Epidermal melanocyte (primary cell): Measurements from ENCODE around the gene PEX5L.
"Not testable (repeated sequence)": the region's sequence is repeated elsewhere in the genome, so short reads cannot be mapped to it uniquely, and the experiment has no call there.

ENCODE experiments used
- DNase-seq: peaks from one replicate; pipeline ENCODE4 v3.0.0; 2011; ENCODE audit warnings: low spot score; ENCODE audit not compliant: insufficient read length

PEX5L gene

DNA sequence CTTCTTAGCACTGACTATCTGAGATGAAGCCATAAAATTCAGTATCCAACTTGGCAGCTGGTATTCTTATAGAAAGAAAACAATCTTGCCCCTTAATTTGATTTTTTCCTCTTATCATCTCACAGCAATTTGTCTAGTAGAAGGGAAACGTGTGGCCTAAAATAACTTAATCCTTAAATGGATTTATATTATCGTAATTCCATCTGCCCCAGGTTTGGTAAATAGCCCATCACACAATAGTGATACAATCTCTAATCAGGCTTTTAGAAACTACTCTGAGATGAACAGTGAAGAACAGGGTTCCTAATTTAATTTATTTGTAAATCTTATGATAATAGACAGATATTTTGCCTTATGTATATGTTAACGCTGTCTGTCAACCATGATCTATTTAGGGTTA is 24.8 kb downstream of the PEX5L start:
- no peak for DNase-seq

DNA sequence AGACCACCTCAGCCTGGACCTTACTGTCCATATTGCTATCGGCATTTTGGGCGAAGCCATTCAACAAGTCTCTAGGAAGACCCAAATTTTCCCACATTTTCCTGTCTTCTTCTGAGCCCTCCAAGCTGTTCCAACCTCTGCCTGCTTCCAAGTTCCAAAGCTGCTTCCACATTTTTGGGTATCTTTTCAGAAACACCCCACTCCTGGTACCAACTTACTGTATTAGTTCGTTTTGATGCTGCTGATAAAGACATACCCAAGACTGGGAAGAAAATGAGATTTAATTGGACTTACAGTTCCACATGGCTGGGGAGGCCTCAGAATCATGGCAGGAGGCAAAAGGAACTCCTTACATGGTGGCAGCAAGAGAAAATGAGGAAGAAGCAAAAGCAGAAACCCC is 28.4 kb downstream of the PEX5L start:
- not testable (repeated sequence) for DNase-seq

DNA sequence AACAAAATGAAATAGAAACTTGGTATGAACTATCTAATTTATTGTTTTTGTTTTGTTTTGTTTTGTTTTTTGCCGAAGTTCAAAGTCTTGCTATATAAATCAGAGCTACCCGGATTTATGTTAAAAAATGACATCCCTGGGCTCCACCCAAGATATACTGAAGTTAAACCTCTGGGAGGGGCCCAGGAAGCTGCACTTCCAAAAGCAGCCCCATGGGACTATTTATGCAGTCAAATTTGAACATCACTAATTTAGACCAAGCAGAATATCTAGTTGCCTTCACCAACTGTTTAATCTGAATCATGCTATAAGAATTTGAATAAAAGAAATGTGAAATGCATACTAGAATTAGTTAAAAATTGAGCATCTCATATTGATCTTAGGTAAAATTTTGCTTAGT is 32.2 kb downstream of the PEX5L start:
- no peak for DNase-seq

DNA sequence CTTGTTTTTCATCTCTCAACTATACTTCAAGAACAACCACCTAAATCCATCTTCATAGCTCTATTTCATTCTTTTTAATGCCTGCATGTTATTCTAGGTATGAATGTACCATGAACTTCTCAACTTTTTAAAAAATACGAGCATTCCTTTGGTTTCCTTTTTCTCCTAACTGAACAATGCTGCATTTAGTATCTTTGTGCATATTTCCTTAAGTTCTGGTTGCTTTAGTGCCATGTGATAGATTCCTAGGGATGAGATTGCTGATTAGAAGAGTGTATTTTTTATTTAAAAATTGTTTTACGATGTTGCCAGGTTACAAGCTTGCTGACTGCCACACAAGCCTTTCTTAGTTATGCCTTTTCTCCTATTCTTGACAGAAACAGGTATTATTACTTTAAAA is 34.7 kb downstream of the PEX5L start:
- DNase-seq = no peak

DNA sequence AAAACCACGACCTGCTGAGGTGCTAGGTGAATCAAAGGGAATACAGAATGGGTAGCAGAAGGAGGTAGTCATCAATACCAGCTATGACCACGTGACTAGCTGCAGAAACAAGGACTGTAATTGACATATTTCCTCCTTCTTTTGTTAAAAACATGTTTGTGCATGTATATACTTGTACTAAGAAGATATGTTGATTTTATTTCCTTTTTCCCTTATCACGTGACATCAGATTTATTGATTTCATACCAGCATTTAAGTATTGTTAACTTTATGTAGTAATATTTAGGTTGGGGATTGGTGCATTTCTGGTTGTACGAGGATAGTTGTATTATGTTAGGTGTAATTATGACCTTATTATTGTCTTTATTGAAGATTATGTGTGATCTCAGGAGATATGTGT is 36.2 kb downstream of the PEX5L start:
- no peak for DNase-seq

- DNase-seq = no peak
Measured at GRCh38 chr3:179995406-179995805, 41.3 kb downstream of the PEX5L start.

DNA sequence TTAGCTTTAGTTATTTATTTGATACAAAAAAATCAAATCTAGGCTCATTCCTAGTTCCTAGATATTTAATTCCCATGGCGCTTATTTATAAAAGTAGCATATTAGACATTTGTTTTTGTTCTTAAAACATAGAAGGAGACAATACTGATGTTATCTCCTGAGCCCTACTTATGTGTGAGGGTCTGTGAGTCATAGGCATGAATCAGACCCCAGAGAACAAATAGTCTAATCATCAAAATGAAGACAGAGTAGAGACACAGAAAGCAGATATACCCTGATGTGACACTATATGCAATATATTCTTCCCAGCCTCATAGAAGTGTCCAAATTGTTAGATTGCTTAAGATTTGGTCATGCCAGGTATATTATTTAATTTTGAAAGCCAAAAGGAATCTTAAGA is 44.9 kb downstream of the PEX5L start:
- DNase-seq = no peak

GRCh38 chr3:179991104-179991503 is 45.6 kb downstream of the PEX5L start:
- DNase-seq = no peak

GRCh38 chr3:179981646-179982045 is 55.1 kb downstream of the PEX5L start:
- no peak for DNase-seq

DNA sequence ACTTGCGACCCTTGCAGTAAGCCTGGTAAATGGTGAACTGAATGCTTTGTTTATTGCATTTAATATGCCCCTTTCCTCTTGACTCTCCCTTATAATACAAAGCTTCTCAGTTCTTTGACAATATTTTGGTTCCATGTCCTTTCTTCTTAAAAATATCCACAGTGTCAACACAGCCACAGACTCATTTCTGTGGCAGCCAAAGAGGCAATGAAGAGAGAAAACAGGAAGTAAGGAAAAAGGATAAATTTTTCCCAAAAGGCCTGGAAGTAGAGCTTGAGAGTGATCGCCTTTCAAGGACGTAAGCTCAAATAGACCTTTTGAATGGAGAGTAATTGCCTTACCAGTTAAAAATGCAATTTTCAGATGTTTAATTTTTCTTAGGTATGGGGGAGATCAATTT is 59.4 kb downstream of the PEX5L start:
- no peak for DNase-seq

DNA sequence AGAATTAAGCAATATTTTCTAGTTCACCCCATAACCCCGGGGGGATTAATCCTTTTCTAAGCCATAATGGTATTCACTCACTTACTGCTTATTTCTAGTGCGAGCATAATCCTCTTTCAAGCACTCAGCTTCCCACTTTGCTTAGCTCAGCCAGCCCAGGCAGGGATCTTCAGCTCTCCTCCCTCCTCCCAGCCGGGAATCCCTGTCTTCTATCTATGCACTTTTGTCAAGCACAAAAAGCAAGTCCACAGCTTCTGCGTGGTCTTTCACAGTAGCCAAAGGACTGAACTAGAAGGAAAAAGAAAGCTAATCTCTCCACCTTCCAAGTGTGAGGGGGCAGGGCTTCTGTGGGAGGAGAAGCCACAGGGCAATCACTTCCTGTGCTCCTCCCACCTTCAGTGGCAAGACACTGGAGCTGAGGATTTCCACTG is 62.8 kb downstream of the PEX5L start:
- DNase-seq = no peak

DNA sequence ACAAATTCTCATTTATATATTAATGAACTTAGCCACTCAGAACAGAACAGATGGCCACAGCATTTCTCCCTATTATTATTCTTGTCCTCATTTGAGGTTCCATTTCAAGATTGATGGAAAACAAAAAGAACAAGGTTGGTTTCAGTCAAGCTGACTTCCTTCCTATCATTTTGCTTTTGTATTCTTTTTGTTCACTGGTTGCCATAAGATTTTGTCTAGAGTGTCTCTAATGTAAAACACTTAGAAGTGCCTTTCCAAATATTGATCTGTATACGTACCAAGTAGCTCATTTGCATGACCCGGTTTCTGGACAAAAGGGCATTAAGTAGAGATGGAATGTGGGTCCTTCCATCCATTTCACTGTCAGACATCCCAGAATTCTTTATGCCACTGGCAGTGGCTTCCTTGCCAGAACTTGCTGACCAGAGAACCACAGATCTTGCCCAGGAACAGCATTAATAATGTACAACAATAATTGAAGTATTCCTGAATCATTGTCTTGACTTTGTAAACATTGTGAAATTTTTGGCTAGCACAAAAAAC is 63.8 kb downstream of the PEX5L start:
- DNase-seq = no peak

GRCh38 chr3:179971280-179971679 is 65.5 kb downstream of the PEX5L start:
- DNase-seq = no peak

DNA sequence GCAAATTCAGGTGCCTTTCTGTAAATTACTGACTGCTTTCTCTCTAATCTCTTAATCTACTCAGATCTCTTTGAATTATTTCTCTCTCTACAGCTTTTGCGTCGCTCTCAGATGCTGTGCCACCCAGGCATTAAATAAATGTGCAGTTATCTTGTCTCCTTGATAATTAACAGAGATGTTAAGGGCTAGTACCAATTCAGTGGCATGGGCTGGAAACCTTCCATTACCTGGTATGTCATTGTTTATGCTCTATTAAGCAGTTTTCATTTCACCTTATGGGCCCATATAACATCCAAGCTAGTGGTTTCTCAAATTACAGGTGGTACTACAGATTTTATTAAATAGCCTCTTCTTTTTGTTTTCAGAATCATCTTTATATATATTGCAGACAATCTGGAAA is 66.0 kb downstream of the PEX5L start:
- no peak for DNase-seq

GRCh38 chr3:179969525-179969924 is 67.2 kb downstream of the PEX5L start:
- DNase-seq = no peak

DNA sequence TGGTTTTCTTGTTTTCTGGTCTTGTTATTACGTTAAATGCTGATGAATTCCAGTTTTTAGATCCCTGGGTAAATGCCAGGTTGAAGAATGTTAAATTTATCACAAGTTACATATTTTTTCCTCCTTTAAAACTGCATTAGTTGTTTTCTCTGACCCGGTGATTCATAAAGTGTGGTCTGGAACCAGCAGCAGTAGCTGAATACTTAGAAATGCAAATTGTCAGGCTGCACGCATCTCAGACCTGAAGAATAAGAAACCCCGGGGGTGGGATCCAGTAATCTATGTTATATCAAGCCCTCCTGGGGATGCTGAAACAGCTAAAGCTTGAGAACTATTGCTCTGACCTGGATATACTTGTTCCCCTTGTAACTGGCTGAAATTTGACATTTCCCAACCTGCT is 69.1 kb downstream of the PEX5L start:
- DNase-seq = no peak

GRCh38 chr3:179964890-179965289 is 71.8 kb downstream of the PEX5L start:
- DNase-seq = no peak

- DNase-seq = no peak
Measured at GRCh38 chr3:179962629-179963387, 73.9 kb downstream of the PEX5L start.

GRCh38 chr3:179961703-179962078 is 75.0 kb downstream of the PEX5L start:
- DNase-seq = no peak

- no peak for DNase-seq
Measured at GRCh38 chr3:179961071-179961702, 75.5 kb downstream of the PEX5L start.

GRCh38 chr3:179958759-179959158 is 78.0 kb downstream of the PEX5L start:
- DNase-seq = no peak

GRCh38 chr3:179958143-179958542 is 78.6 kb downstream of the PEX5L start:
- no peak for DNase-seq

DNA sequence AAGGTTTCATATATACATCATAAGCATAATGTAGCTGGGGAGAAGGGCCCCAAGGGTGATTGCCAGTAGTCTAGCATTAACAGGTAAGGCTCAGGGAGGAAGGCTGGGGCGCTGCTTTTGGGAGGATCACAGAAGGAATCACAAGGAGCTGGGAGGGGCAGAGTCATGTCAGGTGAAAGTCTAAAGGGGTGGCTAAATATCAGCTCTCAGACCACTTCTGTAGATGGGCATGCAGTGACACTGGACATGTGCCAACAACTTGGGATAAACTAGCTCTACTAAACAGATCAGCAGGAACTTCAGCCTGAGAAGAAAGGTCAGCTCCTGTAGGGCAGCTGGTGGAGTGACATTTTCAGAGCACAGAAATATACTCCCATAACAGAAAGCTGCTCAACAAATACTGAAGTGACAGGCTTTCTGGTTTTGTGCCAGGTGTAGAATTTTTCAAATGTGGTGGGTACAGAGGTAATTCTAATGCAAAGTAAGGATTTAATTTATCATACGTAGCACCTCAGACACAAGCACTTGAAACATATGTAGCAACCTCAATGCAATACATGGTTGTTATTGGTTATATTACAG is 79.4 kb downstream of the PEX5L start:
- DNase-seq = no peak
